Left cardiac atrium (tissue), 4 donors: ENCODE measurements around the gene HMSD. TPM values are rescaled to one million over a fixed set of nuclear protein-coding genes. Genes with fewer than 3 reads are reported as not detected.

ENCODE experiments used
- ATAC-seq, 2 donors: fragments of 200-7000 bp; cut with Tn5 transposase; one replicate each; pipeline ENCODE4 v1.9.1; 2020; ENCODE audit warnings: mild to moderate bottlenecking in 2 of 2, moderate library complexity in 2 of 2
- DNase-seq: peaks from one replicate; pipeline ENCODE4 v3.0.0-alpha.2; 2020
- intact Hi-C, 2 donors: fragments of 100-400 bp; cut with DNase I; formaldehyde crosslinking; loops; one replicate each; pipeline versions ENCODE4 v1.14.1 to v1.15.1; 2022 to 2023
- total RNA-seq, 2 donors: library from RNA; stranded (reverse); fragmentation: NEBNext Ultra II Directional; extraction: Animal tissue kit (Norgen Biotek cat#: 25700); gene quantifications; one replicate each; pipeline ENCODE4 v1.2.1, GENCODE V29; 2021
- donor health status: DM: no; HTN: yes; CAD: no.
- donor health status: DM: no; HTN: yes; CAD: no; lungs with severe emphysema.
- donor health status: DM: yes; HTN: yes; CAD: no.
- donor health status: Dilated cardiomyopathy.

The HMSD gene
- total RNA-seq, 2 donors from 2014 or later, result 0.09 TPM; not detected in 1

- ATAC-seq (no peak), DNase-seq (no peak)
- intact Hi-C loops, result no loop called here
Observed at GRCh38 chr18:63947051-63947790, 1.9 kb upstream of the HMSD start.

- DNase-seq, result no peak
- ATAC-seq, result no peak
- intact Hi-C loops, result no loop called here
Observed at GRCh38 chr18:63951302-63951705, 2.2 kb downstream of the HMSD start.

DNA sequence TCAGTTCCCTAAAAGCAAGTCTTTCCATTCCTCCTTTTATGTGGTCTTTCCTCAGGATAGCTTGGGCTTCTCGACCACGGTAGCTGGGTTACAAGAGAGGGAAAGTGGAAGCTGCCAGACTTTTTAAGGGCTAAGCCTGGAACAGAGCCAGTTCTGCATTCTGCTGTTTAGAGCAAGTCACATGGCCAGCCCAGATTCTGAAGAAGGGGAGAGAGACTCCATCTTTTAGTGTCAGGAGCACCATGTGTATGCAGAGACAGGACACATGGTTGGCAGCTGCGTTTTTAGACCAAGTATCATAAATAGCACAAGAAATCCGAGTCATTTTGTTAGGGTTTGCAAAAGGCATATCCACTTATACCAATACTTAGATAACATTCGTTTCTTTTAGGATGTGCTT is 4.7 kb downstream of the HMSD start:
- DNase-seq (no peak), ATAC-seq (no peak)
- intact Hi-C loops, result no loop called here

DNA sequence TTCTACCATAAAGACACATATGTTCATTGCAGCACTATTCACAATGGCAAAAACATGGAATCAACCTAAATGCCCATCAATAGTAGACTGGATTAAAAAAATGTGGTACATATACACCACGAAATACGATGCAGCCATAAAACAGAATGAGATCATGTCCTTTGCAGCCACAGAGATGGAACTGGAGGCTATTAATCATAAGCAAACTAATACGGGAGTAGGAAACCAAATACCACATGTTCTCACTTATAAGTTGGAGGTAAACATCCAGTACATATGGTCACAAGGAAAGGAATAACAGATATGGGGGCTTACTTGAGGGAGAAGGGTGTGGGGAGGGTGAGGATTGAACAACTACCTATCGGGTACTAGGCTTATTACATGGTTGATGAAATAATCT is 7.7 kb downstream of the HMSD start:
- DNase-seq (no peak), ATAC-seq (no peak)
- intact Hi-C loops, result no loop called here

DNA sequence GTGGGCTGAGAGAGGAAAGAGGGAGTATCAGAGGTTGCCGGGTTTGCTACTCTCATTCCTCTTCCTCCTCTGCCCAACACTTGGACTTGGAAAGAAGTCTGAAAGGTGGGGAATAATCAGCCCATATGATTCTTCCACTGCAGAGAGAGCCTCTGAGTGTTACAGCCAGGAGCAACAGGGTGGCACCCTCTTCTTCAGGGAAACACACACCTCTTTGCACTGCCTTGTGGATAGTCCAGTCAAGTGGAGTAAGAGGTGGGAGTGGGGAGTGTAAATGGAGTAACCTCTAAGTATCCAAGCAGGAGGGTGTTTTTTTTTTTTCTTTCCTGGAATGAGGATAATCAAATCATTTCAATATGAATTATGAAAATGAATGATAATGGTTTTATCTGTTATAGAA is 11.8 kb downstream of the HMSD start:
- ATAC-seq (no peak), DNase-seq (no peak)
- intact Hi-C loops, result no loop called here

DNA sequence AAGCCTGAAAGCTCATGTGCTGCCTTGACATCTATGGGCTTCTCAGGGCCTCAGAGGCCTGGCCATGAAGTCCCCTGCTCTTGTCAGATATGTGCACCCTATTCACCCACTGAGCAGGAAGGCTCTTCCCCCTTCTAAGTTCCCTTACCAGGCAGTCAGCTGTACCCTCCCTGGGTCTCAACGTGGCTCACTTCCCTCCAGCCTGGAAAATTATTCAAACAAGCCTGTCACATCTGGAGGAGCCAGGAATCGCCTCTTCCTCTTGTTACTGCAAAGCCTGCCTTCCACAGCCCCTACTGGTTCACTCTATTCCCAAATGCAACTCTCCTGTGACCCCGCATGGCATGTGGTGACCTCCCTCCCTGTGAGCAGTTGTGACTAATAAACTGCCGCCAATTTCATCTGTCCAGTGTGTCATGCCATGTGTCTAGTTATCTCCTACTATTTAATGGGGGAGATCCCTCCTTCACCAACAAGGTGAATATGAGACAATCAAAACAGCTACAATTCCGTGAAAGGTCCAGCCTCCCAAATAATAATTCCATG is 12.4 kb downstream of the HMSD start:
- DNase-seq (no peak), ATAC-seq (peak in 1 of 2 donors; percentile 38)
- intact Hi-C loops, result no loop called here

GRCh38 chr18:63962137-63962536 is 13.0 kb downstream of the HMSD start:
- DNase-seq, result no peak
- intact Hi-C loops, result no loop called here
- no peak for ATAC-seq

DNA sequence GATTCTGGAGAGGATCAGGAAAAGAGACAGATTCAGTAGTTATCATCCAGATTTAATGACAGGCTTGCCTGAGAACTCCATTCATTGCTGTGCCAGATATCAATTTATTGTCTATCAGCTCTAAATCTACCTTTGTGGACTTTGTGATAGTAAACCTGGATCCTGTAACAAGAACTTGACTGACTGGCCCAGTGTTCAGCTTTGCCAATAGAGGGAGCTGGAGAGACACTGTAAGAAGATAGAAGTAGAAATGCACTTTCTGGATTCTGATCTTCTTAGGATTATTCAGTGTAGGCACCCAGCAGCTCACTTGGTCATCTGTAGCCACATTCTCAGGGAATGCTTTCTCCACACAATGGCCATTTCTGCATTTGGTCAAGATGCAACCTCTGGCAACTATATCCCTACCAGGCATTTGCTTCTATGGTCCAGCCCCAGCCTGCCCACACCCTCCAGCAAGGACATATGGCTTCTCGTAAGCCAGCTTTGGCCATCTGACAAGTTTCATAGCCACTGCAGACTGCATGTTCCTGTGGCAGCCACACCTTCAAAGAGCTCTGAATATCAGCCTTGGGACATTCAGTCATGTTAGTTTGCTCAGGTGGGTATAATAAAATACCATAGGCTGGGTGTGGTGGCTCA is 14.6 kb downstream of the HMSD start:
- DNase-seq (peak; percentile 33), ATAC-seq (peak; percentile 61 to 65)
- intact Hi-C loops, result no loop called here

DNA sequence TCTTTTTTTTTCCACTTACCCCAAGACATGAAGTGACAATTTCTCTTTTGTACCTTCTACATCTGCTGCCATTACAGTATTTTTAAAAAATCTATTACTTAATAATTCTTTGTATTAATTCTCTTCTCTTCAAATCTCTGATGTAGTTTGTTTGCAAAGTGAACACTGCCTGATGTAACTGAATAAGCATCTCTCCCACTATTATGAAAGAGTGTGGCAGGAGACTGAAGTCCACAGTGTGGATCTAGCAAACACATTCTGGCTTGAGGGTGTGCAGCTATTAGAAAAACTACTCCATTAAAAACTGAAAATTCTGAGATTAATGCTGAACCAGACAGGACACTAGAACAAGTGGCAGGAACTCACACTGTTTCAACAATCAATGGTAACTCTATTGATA is 15.8 kb downstream of the HMSD start:
- intact Hi-C loops, result no loop called here
- DNase-seq (no peak), ATAC-seq (no peak)

DNA sequence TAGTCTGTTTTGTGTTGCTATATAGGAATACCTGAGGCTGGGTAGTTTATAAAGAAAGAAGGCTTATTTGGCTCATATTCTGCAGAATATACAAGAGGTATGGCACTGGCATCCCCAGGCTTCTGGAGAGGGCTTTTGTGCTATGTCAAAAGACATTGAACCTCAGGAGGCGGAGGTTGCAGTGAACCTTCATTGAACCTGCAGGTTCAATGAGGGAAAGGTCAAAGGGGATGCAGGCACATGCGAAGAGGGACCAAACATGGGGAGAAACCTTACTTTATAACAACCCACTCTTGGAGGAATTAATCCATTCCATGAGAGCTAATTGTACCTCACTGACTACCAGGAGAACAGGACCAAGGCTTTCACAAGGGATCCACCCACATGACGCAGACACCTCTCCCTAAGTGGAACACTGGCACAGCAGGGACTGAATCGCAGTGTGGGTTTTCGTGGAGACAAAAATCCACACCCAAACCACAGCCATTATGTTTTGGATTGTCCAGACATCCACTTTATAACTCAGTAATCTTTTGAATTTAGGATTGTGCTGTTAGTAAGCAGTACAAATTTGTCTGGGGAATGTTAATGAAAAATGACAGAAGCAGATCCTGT is 16.7 kb downstream of the HMSD start:
- ATAC-seq (no peak), DNase-seq (no peak)
- intact Hi-C loops, result no loop called here

- DNase-seq (peak; percentile 94), ATAC-seq (peak; percentile 97 to 98)
- intact Hi-C loops, result no loop called here
Observed at GRCh38 chr18:63969942-63970808, 21.1 kb downstream of the HMSD start, which contains the start of gene SERPINB8. Gene SERPINB8, plus strand, starts transcription at chr18:63970081. Its CDS starts 8,228 bp downstream, at chr18:63978309.

- DNase-seq, result peak; percentile 62
- intact Hi-C loops, result no loop called here
- peak; percentile 62 to 79 for ATAC-seq
Observed at GRCh38 chr18:63970809-63971205, 21.7 kb downstream of the HMSD start.

DNA sequence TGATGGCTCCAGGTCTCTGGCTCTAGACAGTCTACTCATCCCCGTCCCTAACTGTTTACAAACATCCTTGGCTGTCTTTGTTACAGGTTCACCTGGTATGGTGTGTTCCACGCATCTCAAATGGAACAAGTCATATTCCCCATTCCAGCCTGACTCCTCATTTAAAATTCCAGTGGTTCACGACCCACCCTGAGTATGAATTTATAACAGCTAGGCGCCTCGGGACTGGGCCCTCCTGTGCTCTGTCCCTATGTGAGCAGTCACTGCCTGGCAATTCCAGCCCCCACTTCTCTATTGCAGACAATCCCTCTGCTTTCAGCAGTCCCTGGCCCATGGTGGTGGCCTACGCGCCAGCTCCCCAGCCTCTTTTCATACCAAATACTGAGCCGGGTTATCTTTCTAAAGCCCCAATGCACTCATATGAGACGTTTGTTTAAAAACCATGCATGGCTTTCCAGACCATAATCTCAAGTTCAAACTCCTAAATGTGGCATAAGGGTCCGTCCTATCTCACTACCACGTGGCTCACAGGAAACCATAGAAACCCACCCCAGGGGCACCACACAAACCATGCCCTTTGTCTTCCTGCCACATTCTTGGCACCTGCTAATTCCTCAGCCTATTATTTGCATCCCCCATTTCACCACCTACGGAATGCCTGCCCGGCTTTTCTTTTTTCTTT is 22.4 kb downstream of the HMSD start:
- DNase-seq (no peak), ATAC-seq (no peak)
- intact Hi-C loops, result no loop called here

- intact Hi-C loops, result no loop called here
- ATAC-seq (no peak), DNase-seq (no peak)
Observed at GRCh38 chr18:63972002-63972376, 22.9 kb downstream of the HMSD start.

- intact Hi-C loops, result no loop called here
- ATAC-seq (no peak), DNase-seq (no peak)
Observed at GRCh38 chr18:63974991-63975390, 25.9 kb downstream of the HMSD start.

- intact Hi-C loops, result no loop called here
- no peak for DNase-seq
- no peak for ATAC-seq
Observed at GRCh38 chr18:63975628-63976027, 26.5 kb downstream of the HMSD start.

- intact Hi-C loops, result no loop called here
- DNase-seq, result no peak
- no peak for ATAC-seq
Observed at GRCh38 chr18:63977040-63977439, 27.9 kb downstream of the HMSD start.

- intact Hi-C loops, result no loop called here
- ATAC-seq, result peak; percentile 80 to 82
- peak; percentile 26 for DNase-seq
Observed at GRCh38 chr18:63979409-63979920, 30.4 kb downstream of the HMSD start.
